Keratinocyte (primary cell): ENCODE results near the gene CCDC146. TPM values are rescaled to one million over a fixed set of nuclear protein-coding genes. Genes with fewer than 3 reads are reported as not detected.

Source experiments
- DNase-seq: peaks from one replicate; pipeline ENCODE4 v3.0.0-alpha.2; 2011; ENCODE audit warnings: low read depth, missing footprints, low spot score
- FAIRE-seq: peaks from 2 replicates; lab custom pipeline; 2011; peaks lifted over from hg19 to GRCh38; lab: Jason Lieb, UNC
- H2AFZ ChIP-seq: 2 replicates; pipeline ENCODE4 v1.6.0; 2012; ENCODE audit warnings: low read length, control low read depth, inconsistent platforms; ENCODE audit not compliant: control insufficient read depth
- H3K27ac ChIP-seq: 2 replicates; pipeline ENCODE4 v1.5.1; 2011; ENCODE audit warnings: low read length; ENCODE audit not compliant: control insufficient read depth, insufficient read depth
- H3K27me3 ChIP-seq: 3 replicates; pipeline ENCODE4 v1.6.0; 2011; ENCODE audit warnings: low read length; ENCODE audit not compliant: control insufficient read depth, insufficient read depth; ENCODE audit errors: extremely low read depth
- H3K36me3 ChIP-seq, 2 experiments: 2 replicates in 1 of 2; 3 replicates in 1 of 2; pipeline ENCODE4 v1.5.1; 2011; ENCODE audit warnings: low read length in 2 of 2, mild to moderate bottlenecking in 1 of 2; ENCODE audit not compliant: control insufficient read depth in 2 of 2, insufficient read depth in 2 of 2; ENCODE audit errors: extremely low read depth in 1 of 2
- H3K4me1 ChIP-seq: 3 replicates; pipeline ENCODE4 v1.5.1; 2011; ENCODE audit warnings: low read length; ENCODE audit not compliant: control insufficient read depth, insufficient read depth; ENCODE audit errors: extremely low read depth
- H3K4me2 ChIP-seq: 3 replicates; pipeline ENCODE4 v1.6.0; 2011; ENCODE audit warnings: low read depth, low read length; ENCODE audit not compliant: control insufficient read depth, insufficient read depth; ENCODE audit errors: extremely low read depth
- H3K4me3 ChIP-seq, 3 experiments: fragments of 200-600 bp in 1 of 3; sonication (generic) in 1 of 3; 2 replicates in 2 of 3; 3 replicates in 1 of 3; pipeline ENCODE4 v1.5.1; 2011 to 2016; ENCODE audit warnings: low read length in 3 of 3, mild to moderate bottlenecking in 3 of 3, control low read depth in 2 of 3, inconsistent platforms in 1 of 3, low read depth in 1 of 3, mixed read lengths in 1 of 3, mixed run types in 1 of 3, moderate library complexity in 1 of 3; ENCODE audit not compliant: control insufficient read depth in 2 of 3, insufficient read depth in 2 of 3; ENCODE audit errors: extremely low read depth in 1 of 3
- H3K79me2 ChIP-seq: 2 replicates; pipeline ENCODE4 v1.6.0; 2012; ENCODE audit warnings: low read length; ENCODE audit not compliant: control insufficient read depth, insufficient read depth
- H3K9ac ChIP-seq: 3 replicates; pipeline ENCODE4 v1.6.0; 2011; ENCODE audit warnings: low read length; ENCODE audit not compliant: control insufficient read depth, insufficient read depth; ENCODE audit errors: extremely low read depth
- H3K9me1 ChIP-seq: 3 replicates; pipeline ENCODE4 v1.6.0; 2011; ENCODE audit warnings: low read length; ENCODE audit not compliant: control insufficient read depth, insufficient read depth; ENCODE audit errors: extremely low read depth
- H3K9me3 ChIP-seq: 2 replicates; pipeline ENCODE4 v1.5.1; 2012; ENCODE audit warnings: low read depth, low read length; ENCODE audit not compliant: control insufficient read depth
- H4K20me1 ChIP-seq: 3 replicates; pipeline ENCODE4 v1.6.0; 2011; ENCODE audit warnings: low read length; ENCODE audit not compliant: control insufficient read depth, insufficient read depth; ENCODE audit errors: extremely low read depth
- CTCF ChIP-seq, 3 experiments: IDR thresholded peaks in 1 of 3; conservative IDR thresholded peaks in 1 of 3; optimal IDR thresholded peaks in 1 of 3; 2 replicates in 2 of 3; 3 replicates in 1 of 3; pipeline versions ENCODE3 to v1.5.1; 2011; ENCODE audit warnings: low read length in 3 of 3, mild to moderate bottlenecking in 3 of 3, moderate library complexity in 2 of 3, control low read depth in 1 of 3, inconsistent platforms in 1 of 3; ENCODE audit not compliant: insufficient read depth in 2 of 3; ENCODE audit errors: extremely low read depth in 1 of 3
- EZH2 ChIP-seq: IDR thresholded peaks from one replicate; pipeline ENCODE4 v1.6.1; 2012; ENCODE audit warnings: inconsistent platforms, mild to moderate bottlenecking, low read length, moderate library complexity
- dilution Hi-C: fragments of 300-500 bp; cut with MboI; formaldehyde crosslinking; loops from one replicate; pipeline ENCODE4 v1.7.0; 2020; ENCODE audit warnings: low sequenced_read_pairs; ENCODE audit not compliant: extremely low pct_ligation_motif_present
- polyA plus RNA-seq, 5 experiments: library from polyadenylated mRNA; depleted of rRNA in 3 of 5; stranded (reverse) in 3 of 5; stranded (forward) in 1 of 5; unstranded in 1 of 5; fragments of >200 nt; gene quantifications; 1 replicate in 1 of 5; 2 replicates in 3 of 5; 3 replicates in 1 of 5; pipeline versions ENCODE4 v1.2.1 to v1.2.3, GENCODE V29; 2011 to 2012; ENCODE audit warnings: missing spikeins in 2 of 5, low read depth in 1 of 5, low replicate concordance in 1 of 5

The CCDC146 gene
- polyA plus RNA-seq, 1 donor (not counting 4 experiments of a cell fraction or from before 2014, with no cell fraction given): 5.7 TPM

DNA sequence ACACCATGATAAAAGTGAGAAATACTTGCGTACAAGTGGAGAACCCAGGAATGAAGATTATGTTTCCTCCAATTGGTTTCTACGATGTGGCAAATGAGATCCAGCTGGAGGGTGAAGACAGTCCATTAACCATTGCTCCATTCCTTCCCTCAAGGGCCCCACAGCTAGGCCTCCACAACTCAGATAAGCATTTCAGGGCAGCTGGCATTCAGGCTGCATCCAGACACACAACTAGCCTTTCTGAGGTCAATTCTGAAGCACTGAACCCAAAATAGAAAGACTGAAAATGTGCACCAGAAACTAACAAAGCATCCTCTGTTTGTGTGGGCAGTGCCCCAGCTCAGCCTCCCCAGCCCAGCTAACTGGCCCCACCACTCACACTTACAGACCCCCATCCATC lies 198.9 kb downstream of the CCDC146 start:
- DNase-seq: no peak
- dilution Hi-C loops: no loop called here
- Histone ChIP-seq H3K27me3 (no peaks in the 10 kb centered on the region), H3K9me1 (no peaks in the 10 kb centered on the region), H3K9me3 (no peaks in the 10 kb centered on the region), H3K4me2 (no peak overlapping the region), H2AFZ (no peak overlapping the region), H3K79me2 (no peaks in the 10 kb centered on the region), H3K36me3 (no peaks in the 10 kb centered on the region), H3K27ac (no peak overlapping the region), H3K4me1 (peaks cover 4% of the 10 kb centered on the region), H3K4me3 (no peak overlapping the region), H4K20me1 (no peaks in the 10 kb centered on the region), H3K9ac (no peak overlapping the region)
- FAIRE-seq: no peak
- TF ChIP-seq EZH2 (no peak), CTCF (optimal IDR thresholded peaks at IDR 0.05 in 1 of 3, IDR thresholded peaks at IDR 0.05 in 1 of 3, conservative IDR thresholded peaks at IDR 0.05 in 1 of 3; ENCODE audit: extremely low read depth in 1 of 3, insufficient read depth in 2 of 3, low read length in 3 of 3) (no peak)

GRCh38 chr7:77326131-77326530 lies 203.7 kb downstream of the CCDC146 start:
- DNase-seq (no peak), FAIRE-seq (no peak)
- no peaks in the 10 kb centered on the region for H4K20me1 ChIP-seq
- no peak overlapping the region for H3K9ac ChIP-seq
- peaks cover 48% of the 10 kb centered on the region for H3K4me1 ChIP-seq
- no peak overlapping the region for H3K27ac ChIP-seq
- H3K9me3 ChIP-seq: no peaks in the 10 kb centered on the region
- H3K36me3 ChIP-seq: no peaks in the 10 kb centered on the region
- H3K27me3 ChIP-seq: no peaks in the 10 kb centered on the region
- no peak overlapping the region for H3K4me2 ChIP-seq
- dilution Hi-C loops: no loop called here
- peaks cover 3% of the 10 kb centered on the region for H3K9me1 ChIP-seq
- no peak overlapping the region for H3K4me3 ChIP-seq
- no peaks in the 10 kb centered on the region for H3K79me2 ChIP-seq
- no peak overlapping the region for H2AFZ ChIP-seq
- no peak for TF ChIP-seq CTCF (optimal IDR thresholded peaks at IDR 0.05 in 1 of 3, IDR thresholded peaks at IDR 0.05 in 1 of 3, conservative IDR thresholded peaks at IDR 0.05 in 1 of 3; ENCODE audit: extremely low read depth in 1 of 3, insufficient read depth in 2 of 3, low read length in 3 of 3)
- TF ChIP-seq EZH2: no peak
